Mammary epithelial cell (primary cell): ENCODE data around the gene EXOC6B.

Experiments
- CTCF ChIP-seq, 2 donors: IDR thresholded peaks in 1 of 2; conservative IDR thresholded peaks in 1 of 2; 2 replicates each; pipeline ENCODE4 v1.5.1; 2011 to 2012; ENCODE audit warnings: inconsistent platforms in 2 of 2, low read length in 2 of 2, mild to moderate bottlenecking in 2 of 2, control low read depth in 1 of 2, low read depth in 1 of 2; ENCODE audit not compliant: insufficient read depth in 1 of 2; ENCODE audit errors: extremely low read depth in 1 of 2
- EZH2 ChIP-seq: IDR thresholded peaks from 2 replicates; pipeline ENCODE4 v1.6.1; 2012; ENCODE audit warnings: low read length, inconsistent platforms, borderline replicate concordance

GRCh38 chr2:72602095-72602494 lies 223.7 kb downstream of the EXOC6B start:
- TF ChIP-seq CTCF (conservative IDR thresholded peaks at IDR 0.05 in 1 of 2, IDR thresholded peaks at IDR 0.05 in 1 of 2; ENCODE audit: extremely low read depth in 1 of 2, insufficient read depth in 1 of 2, low read depth in 1 of 2, low read length in 2 of 2) (no peak), EZH2 (no peak)
